ENCODE results near the gene SCRN3. TPM values are rescaled to one million over a fixed set of nuclear protein-coding genes. Genes with fewer than 3 reads are reported as not detected.

SCRN3 gene
- polyA plus RNA-seq, 3 donors = 6.5 to 11.2 (median 7.2) TPM

DNA sequence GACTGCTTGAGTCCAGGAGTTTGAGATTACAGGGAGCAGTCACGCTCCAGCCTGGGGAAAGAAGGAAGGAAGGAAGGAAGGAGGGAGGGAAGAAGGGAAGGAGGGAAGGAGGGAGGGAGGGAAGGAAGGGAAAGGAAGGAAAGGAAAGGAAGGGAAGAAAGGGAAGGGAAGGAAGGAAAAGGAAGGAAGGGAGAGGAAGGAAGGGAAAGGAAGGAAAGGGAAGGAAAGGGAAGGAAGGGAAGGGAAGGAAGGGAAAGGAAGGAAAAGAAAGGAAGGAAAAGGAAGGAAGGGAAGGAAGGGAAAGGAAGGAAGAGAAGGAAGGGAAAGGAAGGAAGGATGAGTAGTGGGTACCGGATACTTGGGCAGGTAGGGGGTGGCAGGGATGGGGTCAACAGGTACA, 59.0 kb downstream of the SCRN3 start:
- H3K27ac Mint-ChIP-seq = peak overlapping the region in 1 of 7 donors; percentile 55
- intact Hi-C loops (cut with micrococcal nuclease) = no loop called here

DNA sequence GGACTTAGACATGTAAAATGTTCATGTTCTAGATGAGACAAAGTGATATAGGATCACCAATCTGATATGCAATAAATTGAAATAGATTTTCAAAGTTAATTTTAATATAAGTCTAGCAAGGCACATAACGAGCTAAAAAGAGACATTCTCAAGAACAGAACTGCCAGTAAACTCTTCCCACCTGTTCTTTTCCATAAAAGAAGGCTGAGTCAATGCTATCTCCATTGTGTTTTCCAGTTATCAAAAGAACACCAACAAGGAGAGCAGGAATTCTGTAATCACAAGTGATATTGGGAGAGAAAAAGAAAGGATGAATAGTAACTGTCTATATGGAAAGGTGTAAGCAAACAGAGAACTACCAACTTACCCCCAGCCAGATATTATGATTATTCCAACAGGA, 65.7 kb downstream of the SCRN3 start:
- H3K9me3 Mint-ChIP-seq = no peaks in the 10 kb centered on the region
- H3K36me3 Mint-ChIP-seq = peaks cover 10 to 30% of the 10 kb centered on the region in 2 donors
- Histone ChIP-seq H3K4me1 (ENCODE audit: control insufficient read depth in 1 of 2, insufficient read depth in 2 of 2, low read length in 2 of 2) (no peaks in the 10 kb centered on the region), H2AFZ (ENCODE audit: insufficient read depth, low read depth, low read length, poor library complexity, severe bottlenecking) (no peak overlapping the region), H3K27ac (ENCODE audit: low read depth in 1 of 2, low read length in 2 of 2) (no peak overlapping the region), H3K79me2 (ENCODE audit: insufficient read depth, low read length) (no peaks in the 10 kb centered on the region), H3K36me3 (replicated peaks in 1 of 2; ENCODE audit: control insufficient read depth in 1 of 2, insufficient read depth in 2 of 2, low read length in 2 of 2) (peaks cover 2 to 11% of the 10 kb centered on the region in 2 donors), H3K4me2 (replicated peaks; ENCODE audit: extremely low read depth, low read length, poor library complexity, severe bottlenecking) (no peak overlapping the region), H3K27me3 (ENCODE audit: control insufficient read depth in 2 of 2, insufficient read depth in 2 of 2, low read length in 2 of 2) (no peaks in the 10 kb centered on the region), H4K20me1 (ENCODE audit: insufficient read depth, low read length) (no peaks in the 10 kb centered on the region), H3K9ac (ENCODE audit: insufficient read depth, low read length, poor library complexity, severe bottlenecking) (no peak overlapping the region), H3K4me3 (replicated peaks in 1 of 3; ENCODE audit: low read depth in 2 of 3, low read length in 3 of 3) (no peak overlapping the region), H3K9me3 (replicated peaks in 1 of 2; ENCODE audit: control insufficient read depth in 1 of 2, insufficient read depth in 1 of 2, low read length in 2 of 2) (no peaks in the 10 kb centered on the region)
- H3K27me3 Mint-ChIP-seq (ENCODE audit: low read depth in 3 of 3) = no peaks in the 10 kb centered on the region
- intact Hi-C loops (cut with micrococcal nuclease) = loop anchor here in 1 of 2 donors (10.0 kb wide), 1 partner anchor 234 kb away; no protein-coding TSS in a partner anchor
- no peak for DNase-seq
- no peak overlapping the region for H3K4me3 Mint-ChIP-seq
- peaks cover 2% of the 10 kb centered on the region for H3K4me1 Mint-ChIP-seq
- WGBS (ENCODE audit: insufficient coverage) = no CpG with 5 or more reads among the region's 1 CpG
- TF ChIP-seq, protein P1, sequence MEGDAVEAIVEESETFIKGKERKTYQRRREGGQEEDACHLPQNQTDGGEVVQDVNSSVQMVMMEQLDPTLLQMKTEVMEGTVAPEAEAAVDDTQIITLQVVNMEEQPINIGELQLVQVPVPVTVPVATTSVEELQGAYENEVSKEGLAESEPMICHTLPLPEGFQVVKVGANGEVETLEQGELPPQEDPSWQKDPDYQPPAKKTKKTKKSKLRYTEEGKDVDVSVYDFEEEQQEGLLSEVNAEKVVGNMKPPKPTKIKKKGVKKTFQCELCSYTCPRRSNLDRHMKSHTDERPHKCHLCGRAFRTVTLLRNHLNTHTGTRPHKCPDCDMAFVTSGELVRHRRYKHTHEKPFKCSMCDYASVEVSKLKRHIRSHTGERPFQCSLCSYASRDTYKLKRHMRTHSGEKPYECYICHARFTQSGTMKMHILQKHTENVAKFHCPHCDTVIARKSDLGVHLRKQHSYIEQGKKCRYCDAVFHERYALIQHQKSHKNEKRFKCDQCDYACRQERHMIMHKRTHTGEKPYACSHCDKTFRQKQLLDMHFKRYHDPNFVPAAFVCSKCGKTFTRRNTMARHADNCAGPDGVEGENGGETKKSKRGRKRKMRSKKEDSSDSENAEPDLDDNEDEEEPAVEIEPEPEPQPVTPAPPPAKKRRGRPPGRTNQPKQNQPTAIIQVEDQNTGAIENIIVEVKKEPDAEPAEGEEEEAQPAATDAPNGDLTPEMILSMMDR (IDR thresholded peaks at IDR 0.05) = no peak
- H3K27ac Mint-ChIP-seq = no peak overlapping the region

More for the DNA sequence above, 59.0 kb downstream of the SCRN3 start:
- no peak overlapping the region for H3K4me3 ChIP-seq (replicated peaks in 1 of 3; ENCODE audit: low read depth in 2 of 3, low read length in 3 of 3)
- Mint-ChIP-seq H3K9me3 (no peaks in the 10 kb centered on the region), H3K36me3 (peaks cover 31 to 38% of the 10 kb centered on the region in 2 donors), H3K27me3 (ENCODE audit: low read depth in 3 of 3) (peaks cover 0 to 6% (median 0%) of the 10 kb centered on the region in 3 donors), H3K4me3 (no peak overlapping the region), H3K4me1 (no peaks in the 10 kb centered on the region)
- H3K36me3 ChIP-seq (replicated peaks in 1 of 2; ENCODE audit: control insufficient read depth in 1 of 2, insufficient read depth in 2 of 2, low read length in 2 of 2) = peaks cover 2 to 14% of the 10 kb centered on the region in 2 donors
- no peak for DNase-seq
- no peaks in the 10 kb centered on the region for H3K4me1 ChIP-seq (ENCODE audit: control insufficient read depth in 1 of 2, insufficient read depth in 2 of 2, low read length in 2 of 2)
- H3K79me2 ChIP-seq (ENCODE audit: insufficient read depth, low read length) = no peaks in the 10 kb centered on the region
- no peaks in the 10 kb centered on the region for H3K9me3 ChIP-seq (replicated peaks in 1 of 2; ENCODE audit: control insufficient read depth in 1 of 2, insufficient read depth in 1 of 2, low read length in 2 of 2)
- TF ChIP-seq, protein P1 (IDR thresholded peaks at IDR 0.05) = no peak
- H3K9ac ChIP-seq (ENCODE audit: insufficient read depth, low read length, poor library complexity, severe bottlenecking) = no peak overlapping the region
- no peaks in the 10 kb centered on the region for H4K20me1 ChIP-seq (ENCODE audit: insufficient read depth, low read length)
- no peak overlapping the region for H2AFZ ChIP-seq (ENCODE audit: insufficient read depth, low read depth, low read length, poor library complexity, severe bottlenecking)
- no peak overlapping the region for H3K27ac ChIP-seq (ENCODE audit: low read depth in 1 of 2, low read length in 2 of 2)
- H3K4me2 ChIP-seq (replicated peaks; ENCODE audit: extremely low read depth, low read length, poor library complexity, severe bottlenecking) = no peak overlapping the region
- 55% methylated on average over 1 of the region's 2 CpGs for WGBS (ENCODE audit: insufficient coverage)
- no peaks in the 10 kb centered on the region for H3K27me3 ChIP-seq (ENCODE audit: control insufficient read depth in 2 of 2, insufficient read depth in 2 of 2, low read length in 2 of 2)

All from CD14-positive monocyte (primary cell).